ENCODE results near the gene ANKRD2.

ANKRD2 gene

GRCh38 chr10:97542169-97543024 is 30.2 kb upstream of the ANKRD2 start (continued):
- TF ChIP-seq ZNF341 (tag by site-specific recombination; IDR thresholded peaks at IDR 0.05; ENCODE audit: low read depth) (peak; percentile 80), ZNF549 (tag by site-specific recombination; IDR thresholded peaks at IDR 0.05) (no peak), ZNF132 (tag by site-specific recombination; IDR thresholded peaks at IDR 0.05; ENCODE audit: borderline replicate concordance) (no peak), ZBTB44 (tag by site-specific recombination; IDR thresholded peaks at IDR 0.05) (no peak), PRDM4 (tag by site-specific recombination; IDR thresholded peaks at IDR 0.05) (no peak), ZNF239 (tag by site-specific recombination; IDR thresholded peaks at IDR 0.05) (no peak), ZNF266 (tag by site-specific recombination; IDR thresholded peaks at IDR 0.05; ENCODE audit: low read depth) (no peak), ZNF664 (tag by site-specific recombination; IDR thresholded peaks at IDR 0.05) (no peak), ZBTB6 (tag by site-specific recombination; IDR thresholded peaks at IDR 0.05) (no peak), ZNF544 (tag by site-specific recombination; IDR thresholded peaks at IDR 0.05) (no peak), ZNF175 (tag by site-specific recombination; IDR thresholded peaks at IDR 0.05) (no peak), KLF17 (tag by site-specific recombination; IDR thresholded peaks at IDR 0.05) (peak; percentile 84), ZNF146 (tag by site-specific recombination; IDR thresholded peaks at IDR 0.05) (no peak), ZNF114 (tag by site-specific recombination; IDR thresholded peaks at IDR 0.05) (no peak), SCRT2 (tag by site-specific recombination; IDR thresholded peaks at IDR 0.05) (peak; percentile 93), YY2 (tag by site-specific recombination; IDR thresholded peaks at IDR 0.05) (no peak), ZNF404 (tag by site-specific recombination; IDR thresholded peaks at IDR 0.05) (no peak), ZNF18 (tag by site-specific recombination; IDR thresholded peaks at IDR 0.05) (no peak), SP7 (tag by site-specific recombination; IDR thresholded peaks at IDR 0.05) (peak; percentile 82), MYNN (tag by site-specific recombination; IDR thresholded peaks at IDR 0.05; ENCODE audit: borderline replicate concordance) (no peak), ZNF140 (tag by site-specific recombination; IDR thresholded peaks at IDR 0.05) (no peak), ZNF202 (tag by site-specific recombination; IDR thresholded peaks at IDR 0.05; ENCODE audit: borderline replicate concordance) (no peak), ZNF571 (tag by site-specific recombination; IDR thresholded peaks at IDR 0.05) (no peak), ZNF184 (tag by site-specific recombination; IDR thresholded peaks at IDR 0.05) (no peak), ZNF2 (tag by site-specific recombination; IDR thresholded peaks at IDR 0.05) (no peak), ZNF555 (tag by site-specific recombination; conservative IDR thresholded peaks at IDR 0.05) (no peak), ZNF777 (tag by site-specific recombination; IDR thresholded peaks at IDR 0.05; ENCODE audit: borderline replicate concordance) (no peak), ZNF488 (tag by site-specific recombination; IDR thresholded peaks at IDR 0.05) (no peak), ZNF211 (tag by site-specific recombination; IDR thresholded peaks at IDR 0.05; ENCODE audit: low read depth) (no peak), ZNF214 (tag by site-specific recombination; IDR thresholded peaks at IDR 0.05; ENCODE audit: borderline replicate concordance) (no peak), BCL6B (tag by site-specific recombination; IDR thresholded peaks at IDR 0.05) (no peak)
